GM10248 (cell line): ENCODE results near the gene KDM4C.

Experiments used
- CTCF ChIA-PET: fragments of 300-600 bp; sonication (Branson Sonifier 250); formaldehyde crosslinking; extraction: SDS; loops from one replicate; lab custom pipeline; 2021; ENCODE audit warnings: antibody characterized with exemption; lab: Yijun Ruan, JAX
- POLR2A ChIA-PET: fragments of 350-650 bp; sonication (Branson Sonifier 250); formaldehyde crosslinking; extraction: SDS; loops from one replicate; lab custom pipeline; 2020; ENCODE audit warnings: antibody characterized with exemption; lab: Yijun Ruan, JAX
- DNase-seq: peaks from one replicate; pipeline ENCODE4 v3.0.0; 2012; ENCODE audit errors: extremely low spot score
- CTCF ChIP-seq: IDR thresholded peaks from 2 replicates; pipeline ENCODE4 v1.5.1; 2012; ENCODE audit warnings: mild to moderate bottlenecking, low read depth; ENCODE audit errors: extremely low read depth, missing control alignments, control extremely low read depth

KDM4C gene

GRCh38 chr9:7125231-7125630 is 367.5 kb downstream of the KDM4C start:
- no peak for TF ChIP-seq CTCF
- ChIA-PET POLR2A (no interaction called here), CTCF (no interaction called here)
- DNase-seq, result no peak

- CTCF ChIA-PET, result interaction anchor here (0.9 to 1.0 kb wide), 2 partner anchors 13 to 38 kb away, joined by 3 read pairs; no protein-coding TSS in a partner anchor
These were observed 371.6 kb downstream of the KDM4C start for GRCh38 chr9:7129391-7129790.

GRCh38 chr9:7130266-7130820 is 372.6 kb downstream of the KDM4C start:
- no peak for DNase-seq
- ChIA-PET CTCF (no interaction called here), POLR2A (no interaction called here)
- no peak for TF ChIP-seq CTCF

More at GRCh38 chr9:7129391-7129790, 371.6 kb downstream of the KDM4C start:
- POLR2A ChIA-PET, result no interaction called here
- TF ChIP-seq CTCF, result no peak
- DNase-seq, result no peak

GRCh38 chr9:7132605-7133004 is 374.8 kb downstream of the KDM4C start:
- no peak for DNase-seq
- POLR2A ChIA-PET, result no interaction called here

GRCh38 chr9:7135735-7136134 is 378.0 kb downstream of the KDM4C start:
- TF ChIP-seq CTCF, result no peak
- DNase-seq, result no peak
- ChIA-PET POLR2A (no interaction called here), CTCF (no interaction called here)

More at GRCh38 chr9:7132605-7133004, 374.8 kb downstream of the KDM4C start:
- CTCF ChIA-PET, result interaction anchor here (0.8 kb wide), 1 partner anchor 15 kb away, joined by 3 read pairs; no protein-coding TSS in a partner anchor
- TF ChIP-seq CTCF, result no peak

GRCh38 chr9:7137040-7137439 is 379.3 kb downstream of the KDM4C start:
- no peak for TF ChIP-seq CTCF
- CTCF ChIA-PET, result interaction anchor here (1.5 kb wide), 1 partner anchor 10 kb away, joined by 4 read pairs; no protein-coding TSS in a partner anchor

More at GRCh38 chr9:7137040-7137439, 379.3 kb downstream of the KDM4C start:
- DNase-seq, result no peak
- POLR2A ChIA-PET, result no interaction called here
